Neural progenitor cell (in vitro differentiated cells): ENCODE results near the gene IPCEF1.

Experiments used
- CTCF ChIP-seq: fragments of 200-600 bp; sonication (generic); IDR thresholded peaks from 2 replicates; pipeline ENCODE4 v1.5.1; 2017; ENCODE audit warnings: antibody characterized with exemption, mild to moderate bottlenecking
- EZH2 ChIP-seq: fragments of 200-600 bp; sonication (generic); IDR thresholded peaks from 2 replicates; pipeline ENCODE4 v1.6.1; 2017; ENCODE audit warnings: antibody characterized with exemption, mild to moderate bottlenecking, moderate library complexity
- EZH2phosphoT487 ChIP-seq: fragments of 200-600 bp; sonication (generic); IDR thresholded peaks from 2 replicates; pipeline ENCODE4 v1.6.1; 2017; ENCODE audit warnings: antibody characterized with exemption

DNA sequence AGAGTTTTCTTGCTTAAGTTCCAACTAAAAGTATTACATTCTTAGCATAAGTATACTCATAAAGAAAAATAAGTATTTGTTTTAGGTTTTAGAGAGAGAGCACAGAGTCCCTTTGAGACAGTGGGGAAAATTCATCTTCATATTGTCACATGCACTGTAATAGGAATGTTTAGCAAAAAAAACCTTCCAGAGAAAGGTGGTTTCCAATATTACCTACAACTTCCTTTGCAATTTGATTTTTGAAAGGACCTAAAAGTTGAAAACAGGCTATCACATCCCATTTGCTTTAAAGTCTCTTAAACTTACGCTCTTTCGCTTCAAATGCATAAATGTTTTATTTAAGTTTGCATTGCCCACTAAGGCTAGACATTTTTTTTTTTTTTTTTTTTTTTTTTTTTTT is 231.2 kb downstream of the IPCEF1 start:
- TF ChIP-seq CTCF, result no peak
- no peak for TF ChIP-seq EZH2
- TF ChIP-seq EZH2phosphoT487, result no peak
